Astrocyte of the spinal cord (primary cell): ENCODE measurements around the gene OGFOD1.

ENCODE experiments used
- DNase-seq: peaks from one replicate; pipeline ENCODE4 v3.0.0; 2011; ENCODE audit warnings: low read depth, low spot score
- H3K4me3 ChIP-seq: 2 replicates; pipeline ENCODE4 v1.5.1; 2011; ENCODE audit warnings: low read depth, mild to moderate bottlenecking, low read length, moderate library complexity
- in situ Hi-C: cut with HindIII; loops from 2 replicates; pipeline ENCODE4 v1.10.0; 2017; ENCODE audit warnings: low sequenced_read_pairs
- TF ChIP-seq, protein P1 (sequence below): IDR thresholded peaks from 2 replicates; pipeline ENCODE4 v1.5.1; 2012; ENCODE audit warnings: low read depth, mild to moderate bottlenecking, low read length, inconsistent platforms

Gene OGFOD1

DNA sequence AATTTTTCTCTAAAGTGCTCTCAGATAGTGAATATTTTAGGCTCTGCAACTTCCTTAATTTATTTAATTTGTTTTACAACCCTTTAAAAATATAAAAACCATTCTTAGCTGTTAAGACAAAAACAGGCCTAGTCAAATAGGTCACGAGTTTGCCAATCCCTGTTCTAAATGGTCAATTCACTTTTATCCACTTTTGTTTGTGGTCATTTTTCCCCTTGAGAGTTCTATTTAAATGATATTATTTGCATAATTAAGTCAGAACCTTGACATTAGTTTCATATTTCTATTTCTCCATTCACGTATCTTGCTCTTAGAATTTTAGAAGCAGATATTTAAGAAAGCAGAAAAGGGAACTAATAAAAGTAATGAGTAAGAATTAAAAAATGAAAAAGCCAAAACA lies 30.0 kb upstream of the OGFOD1 start:
- DNase-seq = no peak
- no peak overlapping the region for H3K4me3 ChIP-seq
- in situ Hi-C loops = no loop called here
- TF ChIP-seq, protein P1, sequence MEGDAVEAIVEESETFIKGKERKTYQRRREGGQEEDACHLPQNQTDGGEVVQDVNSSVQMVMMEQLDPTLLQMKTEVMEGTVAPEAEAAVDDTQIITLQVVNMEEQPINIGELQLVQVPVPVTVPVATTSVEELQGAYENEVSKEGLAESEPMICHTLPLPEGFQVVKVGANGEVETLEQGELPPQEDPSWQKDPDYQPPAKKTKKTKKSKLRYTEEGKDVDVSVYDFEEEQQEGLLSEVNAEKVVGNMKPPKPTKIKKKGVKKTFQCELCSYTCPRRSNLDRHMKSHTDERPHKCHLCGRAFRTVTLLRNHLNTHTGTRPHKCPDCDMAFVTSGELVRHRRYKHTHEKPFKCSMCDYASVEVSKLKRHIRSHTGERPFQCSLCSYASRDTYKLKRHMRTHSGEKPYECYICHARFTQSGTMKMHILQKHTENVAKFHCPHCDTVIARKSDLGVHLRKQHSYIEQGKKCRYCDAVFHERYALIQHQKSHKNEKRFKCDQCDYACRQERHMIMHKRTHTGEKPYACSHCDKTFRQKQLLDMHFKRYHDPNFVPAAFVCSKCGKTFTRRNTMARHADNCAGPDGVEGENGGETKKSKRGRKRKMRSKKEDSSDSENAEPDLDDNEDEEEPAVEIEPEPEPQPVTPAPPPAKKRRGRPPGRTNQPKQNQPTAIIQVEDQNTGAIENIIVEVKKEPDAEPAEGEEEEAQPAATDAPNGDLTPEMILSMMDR = no peak

DNA sequence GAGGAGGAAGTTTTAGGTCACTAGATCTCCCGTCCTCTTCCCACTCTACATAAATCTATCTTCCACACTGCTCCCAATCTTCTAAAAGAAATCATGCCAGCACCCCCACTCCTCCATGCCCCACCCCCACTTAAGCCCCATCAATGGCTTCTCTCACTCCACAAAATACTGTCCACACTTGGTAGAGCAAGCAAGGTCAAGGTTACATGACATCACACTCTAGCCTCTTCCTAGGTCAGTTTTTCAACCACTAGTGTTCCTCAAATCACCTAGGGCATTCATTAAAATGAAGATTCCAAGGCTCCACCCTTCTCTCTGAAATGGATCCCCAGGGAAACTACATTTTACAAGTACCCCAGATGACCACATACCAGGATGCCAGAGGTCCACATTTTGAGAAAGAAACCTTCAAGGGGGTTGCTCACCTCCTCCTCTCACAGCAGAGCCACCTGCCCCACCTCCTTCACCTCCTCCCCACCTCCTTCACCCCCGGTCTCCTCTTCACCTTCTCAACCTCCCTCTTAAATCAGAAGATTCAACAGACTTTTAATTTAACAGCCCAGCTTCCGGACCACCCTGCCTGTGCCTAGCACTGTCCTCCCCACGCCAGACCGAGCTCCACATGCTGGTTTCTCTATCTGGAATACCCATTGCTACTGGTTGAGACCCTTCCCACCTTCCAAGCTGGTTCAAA lies 29.2 kb upstream of the OGFOD1 start:
- DNase-seq = no peak
- in situ Hi-C loops = no loop called here
- H3K4me3 ChIP-seq = no peak overlapping the region
- TF ChIP-seq, protein P1 = no peak

DNA sequence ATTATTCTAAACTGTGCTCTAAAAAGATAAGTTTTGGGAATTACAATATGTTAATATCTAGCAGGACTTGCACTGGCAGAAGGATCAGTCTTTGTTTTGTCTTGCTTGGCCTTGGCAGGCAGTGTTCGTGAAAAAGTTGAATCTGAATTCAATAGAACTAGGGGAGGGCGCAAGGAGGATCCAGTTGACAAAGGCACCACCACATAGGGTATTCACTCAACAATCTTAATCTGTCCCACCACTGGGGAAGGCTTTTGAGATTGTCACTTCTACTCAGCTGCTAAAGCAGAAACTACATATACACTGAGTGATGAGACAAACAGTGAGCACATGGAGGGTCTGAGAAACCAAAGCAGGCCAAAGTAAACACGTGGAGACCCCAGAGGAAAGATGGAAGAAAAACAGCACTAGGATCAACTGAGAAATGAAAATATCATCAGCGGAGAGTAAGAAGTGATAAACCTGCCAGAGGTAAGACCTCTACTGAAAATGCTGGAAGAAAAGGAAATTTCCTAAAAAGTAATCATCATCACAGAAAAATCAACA lies 28.4 kb upstream of the OGFOD1 start:
- H3K4me3 ChIP-seq = no peak overlapping the region
- TF ChIP-seq, protein P1 = no peak
- in situ Hi-C loops = no loop called here
- DNase-seq = no peak

DNA sequence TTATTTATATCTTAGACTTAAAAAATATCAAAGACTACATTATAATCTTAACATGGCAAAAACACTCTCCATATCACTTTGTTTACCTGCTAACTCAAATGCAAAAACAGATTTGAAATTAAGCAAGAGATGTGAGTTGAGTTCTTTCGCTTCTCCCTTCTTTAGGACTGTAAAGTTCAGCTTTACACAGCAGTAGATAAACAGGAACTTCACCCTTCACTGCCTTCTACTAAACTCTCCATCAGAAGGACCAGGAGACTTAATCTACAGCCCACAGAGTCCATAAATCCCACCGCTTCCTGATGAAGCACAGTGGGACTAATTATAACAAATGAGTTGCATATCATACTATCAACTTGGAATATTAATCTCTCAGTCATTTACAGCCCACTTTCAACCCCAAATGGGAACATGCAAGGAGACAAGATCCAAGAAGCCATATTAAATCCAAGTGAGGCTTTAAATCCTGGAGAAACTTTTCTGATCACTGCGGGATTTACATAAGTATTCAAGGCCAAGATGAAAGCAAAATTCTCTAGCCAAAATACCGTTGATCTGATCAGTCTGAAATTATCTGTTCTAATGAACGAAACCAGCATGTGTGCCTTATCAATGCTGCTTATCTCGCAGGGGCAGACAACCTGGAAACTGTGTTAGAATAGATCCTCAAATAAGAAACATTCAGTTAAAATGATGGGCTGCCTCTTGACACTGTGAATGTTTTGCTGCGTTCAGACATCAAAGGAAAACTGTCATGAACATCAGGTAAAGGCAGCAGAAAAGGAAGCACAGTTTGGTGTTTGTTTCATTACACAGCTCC lies 27.6 kb upstream of the OGFOD1 start:
- H3K4me3 ChIP-seq = peak overlapping the region; percentile 71
- in situ Hi-C loops = no loop called here
- DNase-seq = peak; percentile 10
- TF ChIP-seq, protein P1 = no peak

DNA sequence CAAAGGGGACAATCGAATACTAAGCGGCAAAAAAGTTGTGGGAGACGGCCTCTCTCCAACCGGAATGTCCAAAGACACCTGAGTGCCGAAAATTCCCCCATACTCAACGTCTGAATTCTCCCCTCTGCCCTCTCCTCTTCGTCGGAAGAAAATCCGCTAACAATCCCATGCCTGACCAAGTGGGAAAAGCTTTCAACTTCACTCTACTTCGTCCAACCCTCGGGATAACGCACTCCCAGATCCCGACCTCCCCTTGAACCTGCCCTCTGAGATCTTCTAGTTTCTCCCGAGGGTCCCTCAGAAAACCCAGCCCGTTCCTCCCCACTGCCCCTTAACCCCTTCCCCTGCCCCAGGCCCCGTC lies 27.0 kb upstream of the OGFOD1 start:
- no peak for DNase-seq
- TF ChIP-seq, protein P1 = no peak
- in situ Hi-C loops = no loop called here
- peak overlapping the region; percentile 71 for H3K4me3 ChIP-seq

DNA sequence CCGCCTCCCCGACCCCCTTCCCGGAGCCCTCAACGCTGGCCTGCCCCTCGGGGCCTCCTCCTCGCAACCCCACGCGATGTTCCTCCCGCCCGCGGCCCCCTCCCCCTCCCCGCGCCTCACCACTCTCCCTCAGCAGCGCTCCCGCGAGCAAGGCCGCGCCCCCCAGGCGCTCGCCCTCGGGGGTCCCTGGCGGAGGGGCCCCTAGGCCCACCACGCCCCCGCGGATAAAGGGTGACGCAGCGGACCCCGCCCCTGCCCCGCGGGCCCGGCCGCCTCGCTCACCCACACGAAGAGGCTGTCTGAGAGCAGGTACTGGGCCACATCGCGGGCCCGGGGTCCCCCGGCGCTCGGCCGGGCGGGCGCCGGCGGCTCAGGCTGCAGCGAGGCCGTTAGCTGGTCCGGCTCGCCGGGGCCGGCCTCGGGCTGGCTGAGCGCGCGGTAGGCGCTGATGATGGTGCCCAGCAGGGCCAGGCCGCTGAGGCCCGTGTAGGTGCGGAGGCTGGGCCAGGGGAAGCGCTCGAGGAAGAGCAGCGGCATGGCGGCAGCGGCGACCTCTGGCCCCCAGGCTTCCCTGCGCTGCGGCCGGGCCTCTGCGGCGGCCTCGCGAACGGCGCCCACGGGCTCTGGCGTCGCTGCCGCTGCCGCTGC lies 26.4 kb upstream of the OGFOD1 start:
- peak; percentile 5 for DNase-seq
- TF ChIP-seq, protein P1 = no peak
- H3K4me3 ChIP-seq = peak overlapping the region; percentile 71
- in situ Hi-C loops = no loop called here
